ENCODE data around the gene GRM7. TPM values are rescaled to one million over a fixed set of nuclear protein-coding genes. Genes with fewer than 3 reads are reported as not detected.

GRM7 gene
- total and polyA plus RNA-seq, 2 experiments from 2014 or later: 0.40 TPM; not detected in 1

DNA sequence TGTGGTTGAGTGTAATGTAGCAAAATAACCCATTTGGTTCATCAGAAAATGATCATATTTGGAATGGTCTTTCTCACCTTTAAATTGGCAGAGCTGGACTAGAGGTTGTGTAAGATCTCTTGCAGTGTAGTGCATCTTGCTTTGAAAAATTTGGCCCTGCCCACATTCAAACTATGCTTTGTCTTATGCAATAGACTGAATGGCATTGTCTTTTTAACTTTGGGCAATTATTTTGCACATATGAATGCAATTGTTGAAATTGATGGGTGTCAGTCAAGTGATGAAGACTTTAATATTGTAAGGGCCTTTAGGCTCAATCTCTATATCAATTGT lies 381.4 kb downstream of the GRM7 start:
- no peaks in the 10 kb centered on the region for H4K20me1 ChIP-seq (replicated peaks; ENCODE audit: insufficient read depth)
- ATAC-seq: no peak

DNA sequence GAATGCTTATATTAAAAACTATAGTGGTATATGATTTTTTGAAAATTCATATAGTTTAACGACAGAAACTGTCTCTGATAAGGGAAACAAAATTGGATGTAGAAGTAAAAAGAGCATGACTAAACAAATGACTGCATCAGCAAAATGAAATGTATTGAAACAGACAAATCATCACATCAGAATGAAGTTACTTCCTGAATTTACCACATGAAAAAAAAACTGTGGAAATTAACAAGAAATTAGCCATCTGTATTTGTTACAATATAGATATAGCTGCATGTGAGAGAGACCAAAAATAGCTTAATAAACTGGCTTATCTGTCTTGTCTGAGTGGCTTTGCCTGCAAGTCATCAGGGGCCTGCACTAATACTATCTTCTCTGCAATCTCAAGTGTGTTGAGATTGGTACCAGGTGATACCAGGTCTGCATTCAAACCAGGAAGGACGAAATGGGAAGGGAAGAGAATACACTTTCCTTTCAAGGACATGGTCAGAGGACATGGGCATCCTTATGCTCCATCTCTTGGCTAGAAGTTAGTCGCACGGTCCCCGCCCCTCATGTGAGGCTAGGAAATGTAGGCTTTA lies 388.7 kb downstream of the GRM7 start:
- no peaks in the 10 kb centered on the region for H3K27me3 Mint-ChIP-seq (ENCODE audit: insufficient read depth, low read depth, poor library complexity)
- H3K36me3 ChIP-seq (ENCODE audit: insufficient read depth): no peaks in the 10 kb centered on the region
- H3F3A ChIP-seq (replicated peaks; ENCODE audit: low read depth): no peaks in the 10 kb centered on the region
- H3K4me2 ChIP-seq: no peak overlapping the region
- no peaks in the 10 kb centered on the region for H3K27me3 ChIP-seq (ENCODE audit: insufficient read depth)
- H3K4me3 ChIP-seq: no peak overlapping the region
- no peak overlapping the region for H3K27ac ChIP-seq (ENCODE audit: low read depth)
- H3K27ac Mint-ChIP-seq: no peak overlapping the region
- DNase-seq (ENCODE audit: low spot score) (no peak), ATAC-seq (no peak)
- H3K4me1 Mint-ChIP-seq: no peaks in the 10 kb centered on the region
- H3K79me2 ChIP-seq (replicated peaks; ENCODE audit: insufficient read depth): no peaks in the 10 kb centered on the region
- TF ChIP-seq POLR2AphosphoS5 (IDR thresholded peaks at IDR 0.05; ENCODE audit: low read depth) (no peak), EZH2 (IDR thresholded peaks at IDR 0.05; ENCODE audit: low read depth, unreplicated experiment) (no peak), CREB1 (CRISPR knock-in tag; IDR thresholded peaks at IDR 0.05; ENCODE audit: low read depth) (no peak), NANOG (IDR thresholded peaks at IDR 0.05; ENCODE audit: borderline replicate concordance) (no peak), STAT1 (IDR thresholded peaks at IDR 0.05; ENCODE audit: unreplicated experiment) (no peak)
- TF ChIP-seq, protein P1, sequence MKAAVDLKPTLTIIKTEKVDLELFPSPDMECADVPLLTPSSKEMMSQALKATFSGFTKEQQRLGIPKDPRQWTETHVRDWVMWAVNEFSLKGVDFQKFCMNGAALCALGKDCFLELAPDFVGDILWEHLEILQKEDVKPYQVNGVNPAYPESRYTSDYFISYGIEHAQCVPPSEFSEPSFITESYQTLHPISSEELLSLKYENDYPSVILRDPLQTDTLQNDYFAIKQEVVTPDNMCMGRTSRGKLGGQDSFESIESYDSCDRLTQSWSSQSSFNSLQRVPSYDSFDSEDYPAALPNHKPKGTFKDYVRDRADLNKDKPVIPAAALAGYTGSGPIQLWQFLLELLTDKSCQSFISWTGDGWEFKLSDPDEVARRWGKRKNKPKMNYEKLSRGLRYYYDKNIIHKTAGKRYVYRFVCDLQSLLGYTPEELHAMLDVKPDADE (IDR thresholded peaks at IDR 0.05): no peak
- TF ChIP-seq, protein P2, sequence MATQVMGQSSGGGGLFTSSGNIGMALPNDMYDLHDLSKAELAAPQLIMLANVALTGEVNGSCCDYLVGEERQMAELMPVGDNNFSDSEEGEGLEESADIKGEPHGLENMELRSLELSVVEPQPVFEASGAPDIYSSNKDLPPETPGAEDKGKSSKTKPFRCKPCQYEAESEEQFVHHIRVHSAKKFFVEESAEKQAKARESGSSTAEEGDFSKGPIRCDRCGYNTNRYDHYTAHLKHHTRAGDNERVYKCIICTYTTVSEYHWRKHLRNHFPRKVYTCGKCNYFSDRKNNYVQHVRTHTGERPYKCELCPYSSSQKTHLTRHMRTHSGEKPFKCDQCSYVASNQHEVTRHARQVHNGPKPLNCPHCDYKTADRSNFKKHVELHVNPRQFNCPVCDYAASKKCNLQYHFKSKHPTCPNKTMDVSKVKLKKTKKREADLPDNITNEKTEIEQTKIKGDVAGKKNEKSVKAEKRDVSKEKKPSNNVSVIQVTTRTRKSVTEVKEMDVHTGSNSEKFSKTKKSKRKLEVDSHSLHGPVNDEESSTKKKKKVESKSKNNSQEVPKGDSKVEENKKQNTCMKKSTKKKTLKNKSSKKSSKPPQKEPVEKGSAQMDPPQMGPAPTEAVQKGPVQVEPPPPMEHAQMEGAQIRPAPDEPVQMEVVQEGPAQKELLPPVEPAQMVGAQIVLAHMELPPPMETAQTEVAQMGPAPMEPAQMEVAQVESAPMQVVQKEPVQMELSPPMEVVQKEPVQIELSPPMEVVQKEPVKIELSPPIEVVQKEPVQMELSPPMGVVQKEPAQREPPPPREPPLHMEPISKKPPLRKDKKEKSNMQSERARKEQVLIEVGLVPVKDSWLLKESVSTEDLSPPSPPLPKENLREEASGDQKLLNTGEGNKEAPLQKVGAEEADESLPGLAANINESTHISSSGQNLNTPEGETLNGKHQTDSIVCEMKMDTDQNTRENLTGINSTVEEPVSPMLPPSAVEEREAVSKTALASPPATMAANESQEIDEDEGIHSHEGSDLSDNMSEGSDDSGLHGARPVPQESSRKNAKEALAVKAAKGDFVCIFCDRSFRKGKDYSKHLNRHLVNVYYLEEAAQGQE (IDR thresholded peaks at IDR 0.05; ENCODE audit: unreplicated experiment): no peak
- TF ChIP-seq, protein P3, sequence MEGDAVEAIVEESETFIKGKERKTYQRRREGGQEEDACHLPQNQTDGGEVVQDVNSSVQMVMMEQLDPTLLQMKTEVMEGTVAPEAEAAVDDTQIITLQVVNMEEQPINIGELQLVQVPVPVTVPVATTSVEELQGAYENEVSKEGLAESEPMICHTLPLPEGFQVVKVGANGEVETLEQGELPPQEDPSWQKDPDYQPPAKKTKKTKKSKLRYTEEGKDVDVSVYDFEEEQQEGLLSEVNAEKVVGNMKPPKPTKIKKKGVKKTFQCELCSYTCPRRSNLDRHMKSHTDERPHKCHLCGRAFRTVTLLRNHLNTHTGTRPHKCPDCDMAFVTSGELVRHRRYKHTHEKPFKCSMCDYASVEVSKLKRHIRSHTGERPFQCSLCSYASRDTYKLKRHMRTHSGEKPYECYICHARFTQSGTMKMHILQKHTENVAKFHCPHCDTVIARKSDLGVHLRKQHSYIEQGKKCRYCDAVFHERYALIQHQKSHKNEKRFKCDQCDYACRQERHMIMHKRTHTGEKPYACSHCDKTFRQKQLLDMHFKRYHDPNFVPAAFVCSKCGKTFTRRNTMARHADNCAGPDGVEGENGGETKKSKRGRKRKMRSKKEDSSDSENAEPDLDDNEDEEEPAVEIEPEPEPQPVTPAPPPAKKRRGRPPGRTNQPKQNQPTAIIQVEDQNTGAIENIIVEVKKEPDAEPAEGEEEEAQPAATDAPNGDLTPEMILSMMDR (conservative IDR thresholded peaks at IDR 0.05; ENCODE audit: low read depth in 2 of 2): no peak
- no peak overlapping the region for H3K4me3 Mint-ChIP-seq
- no peaks in the 10 kb centered on the region; the same call in 1 of the 2 replicates for H4K20me1 ChIP-seq (replicated peaks; ENCODE audit: insufficient read depth)
- H3K9me3 Mint-ChIP-seq: peaks cover 60% of the 10 kb centered on the region
- 0 out of 2 replicates have a peak, but pooled peaks cover 3% of the 10 kb centered on the region for H3K9me2 ChIP-seq (ENCODE audit: insufficient read depth)
- no peak overlapping the region for H2AFZ ChIP-seq
- peaks cover 2% of the 10 kb centered on the region; the same call in 1 of the 3 replicates for H3K36me3 Mint-ChIP-seq (ENCODE audit: low read depth)
- H3K4me1 ChIP-seq (ENCODE audit: insufficient read depth): no peaks in the 10 kb centered on the region

More for the DNA sequence above, 381.4 kb downstream of the GRM7 start:
- DNase-seq (ENCODE audit: low spot score): no peak
- H3F3A ChIP-seq (replicated peaks; ENCODE audit: low read depth): no peaks in the 10 kb centered on the region
- H3K27ac ChIP-seq (ENCODE audit: low read depth): no peak overlapping the region
- Mint-ChIP-seq H3K27me3 (ENCODE audit: insufficient read depth, low read depth, poor library complexity) (no peaks in the 10 kb centered on the region), H3K27ac (no peak overlapping the region), H3K4me1 (no peaks in the 10 kb centered on the region), H3K4me3 (no peak overlapping the region), H3K36me3 (ENCODE audit: low read depth) (peaks cover 4% of the 10 kb centered on the region), H3K9me3 (peaks cover 64% of the 10 kb centered on the region)
- no peak overlapping the region for H3K4me2 ChIP-seq
- H3K79me2 ChIP-seq (replicated peaks; ENCODE audit: insufficient read depth): no peaks in the 10 kb centered on the region
- H2AFZ ChIP-seq: no peak overlapping the region
- H3K4me3 ChIP-seq: no peak overlapping the region
- H3K4me1 ChIP-seq (ENCODE audit: insufficient read depth): no peaks in the 10 kb centered on the region
- H3K36me3 ChIP-seq (ENCODE audit: insufficient read depth): no peaks in the 10 kb centered on the region
- no peaks in the 10 kb centered on the region for H3K27me3 ChIP-seq (ENCODE audit: insufficient read depth)
- TF ChIP-seq, protein P3 (conservative IDR thresholded peaks at IDR 0.05; ENCODE audit: low read depth in 2 of 2): no peak
- no peak for TF ChIP-seq EZH2phosphoT487 (IDR thresholded peaks at IDR 0.05; ENCODE audit: unreplicated experiment)
- TF ChIP-seq, protein P1 (IDR thresholded peaks at IDR 0.05): no peak
- TF ChIP-seq NANOG (IDR thresholded peaks at IDR 0.05; ENCODE audit: borderline replicate concordance): no peak
- TF ChIP-seq JUNB (IDR thresholded peaks at IDR 0.05; ENCODE audit: unreplicated experiment): no peak
- no peaks in the 10 kb centered on the region for H3K9me2 ChIP-seq (ENCODE audit: insufficient read depth)
